SKM-1 treated with dmso at 0.1 percent for 144 hours (cell line): ENCODE measurements around the gene LHFPL2.
"Not testable (repeated sequence)": the region's sequence is repeated elsewhere in the genome, so short reads cannot be mapped to it uniquely, and the experiment has no call there.

ENCODE experiments used
- DNase-seq: peaks from one replicate; lab custom pipeline; 2025; ENCODE audit not compliant: unreplicated experiment; lab: John Stamatoyannopoulos, UW

LHFPL2 gene

GRCh38 chr5:78621291-78621738 is 27.3 kb downstream of the LHFPL2 start:
- DNase-seq: no peak

GRCh38 chr5:78620119-78620518 is 28.5 kb downstream of the LHFPL2 start:
- not testable (repeated sequence) for DNase-seq

- no peak for DNase-seq
These were observed 30.3 kb downstream of the LHFPL2 start for GRCh38 chr5:78618303-78618702.

- DNase-seq: no peak
These were observed 32.9 kb downstream of the LHFPL2 start for GRCh38 chr5:78615697-78616096.

- no peak for DNase-seq
These were observed 33.8 kb downstream of the LHFPL2 start for GRCh38 chr5:78614816-78615215.

GRCh38 chr5:78613756-78614155 is 34.8 kb downstream of the LHFPL2 start:
- no peak for DNase-seq

- DNase-seq: no peak
These were observed 35.4 kb downstream of the LHFPL2 start for GRCh38 chr5:78613151-78613533.

- DNase-seq: no peak
These were observed 36.1 kb downstream of the LHFPL2 start for GRCh38 chr5:78612227-78613150.

- no peak for DNase-seq
These were observed 37.4 kb downstream of the LHFPL2 start for GRCh38 chr5:78611126-78611605.

- no peak for DNase-seq
These were observed 37.9 kb downstream of the LHFPL2 start for GRCh38 chr5:78610636-78611035.

- no peak for DNase-seq
These were observed 38.4 kb downstream of the LHFPL2 start for GRCh38 chr5:78610163-78610583.

GRCh38 chr5:78607864-78608263 is 40.7 kb downstream of the LHFPL2 start:
- no peak for DNase-seq

- no peak for DNase-seq
These were observed 42.3 kb downstream of the LHFPL2 start for GRCh38 chr5:78606241-78606640.

- DNase-seq: no peak
These were observed 43.0 kb downstream of the LHFPL2 start for GRCh38 chr5:78605611-78606010.

GRCh38 chr5:78604689-78605285 is 43.8 kb downstream of the LHFPL2 start:
- no peak for DNase-seq

GRCh38 chr5:78603636-78604175 is 44.9 kb downstream of the LHFPL2 start:
- no peak for DNase-seq

GRCh38 chr5:78602400-78602799 is 46.2 kb downstream of the LHFPL2 start:
- no peak for DNase-seq

- DNase-seq: no peak
These were observed 46.8 kb downstream of the LHFPL2 start for GRCh38 chr5:78601559-78602314.

GRCh38 chr5:78600687-78601414 is 47.7 kb downstream of the LHFPL2 start:
- no peak for DNase-seq

- no peak for DNase-seq
These were observed 49.6 kb downstream of the LHFPL2 start for GRCh38 chr5:78598973-78599372.
